Smooth muscle cell (in vitro differentiated cells): Measurements from ENCODE around the gene ZNF644. TPM values are rescaled to one million over a fixed set of nuclear protein-coding genes. Genes with fewer than 3 reads are reported as not detected.

Experiments
- DNase-seq: peaks from one replicate; lab custom pipeline; 2025; ENCODE audit not compliant: unreplicated experiment; lab: John Stamatoyannopoulos, UW
- H2AFZ ChIP-seq: fragments of 200-600 bp; sonication (generic); 2 replicates; pipeline ENCODE4 v1.6.0; 2016; ENCODE audit warnings: antibody characterized with exemption, low read depth, mild to moderate bottlenecking
- H3F3A ChIP-seq: fragments of 200-600 bp; sonication (generic); 2 replicates; pipeline ENCODE4 v1.6.0; 2017; ENCODE audit warnings: antibody characterized with exemption, low read depth
- H3K27ac ChIP-seq: fragments of 200-600 bp; sonication (generic); 2 replicates; pipeline ENCODE4 v1.5.1; 2016; ENCODE audit warnings: low read depth, mild to moderate bottlenecking
- H3K27me3 ChIP-seq: fragments of 200-600 bp; sonication (generic); 2 replicates; pipeline ENCODE4 v1.6.1; 2016; ENCODE audit warnings: low read depth, mild to moderate bottlenecking
- H3K36me3 ChIP-seq: fragments of 200-600 bp; sonication (generic); 2 replicates; pipeline ENCODE4 v1.5.1; 2016; ENCODE audit warnings: low read depth
- H3K4me1 ChIP-seq: fragments of 200-600 bp; sonication (generic); 2 replicates; pipeline ENCODE4 v1.5.1; 2016; ENCODE audit warnings: low read depth
- H3K4me2 ChIP-seq: fragments of 200-600 bp; sonication (generic); 2 replicates; pipeline ENCODE4 v1.6.0; 2016; ENCODE audit warnings: mild to moderate bottlenecking
- H3K4me3 ChIP-seq: fragments of 200-600 bp; sonication (generic); 2 replicates; pipeline ENCODE4 v1.5.1; 2016; ENCODE audit warnings: mild to moderate bottlenecking
- H3K79me2 ChIP-seq: fragments of 200-600 bp; sonication (generic); 2 replicates; pipeline ENCODE4 v1.6.0; 2016; ENCODE audit warnings: low read depth, mild to moderate bottlenecking
- H3K9ac ChIP-seq: fragments of 200-600 bp; sonication (generic); 2 replicates; pipeline ENCODE4 v1.6.0; 2016; ENCODE audit warnings: low read depth
- H3K9me3 ChIP-seq: fragments of 200-600 bp; sonication (generic); replicated peaks from 2 replicates; pipeline ENCODE4 v1.5.1; 2016; ENCODE audit warnings: low read depth
- H4K20me1 ChIP-seq: fragments of 200-600 bp; sonication (generic); 2 replicates; pipeline ENCODE4 v1.6.0; 2016; ENCODE audit warnings: low read depth
- whole genome bisulfite sequencing: methylation state at CpG from one replicate; pipeline ENCODE4 v1.1.7; 2016; ENCODE audit warnings: low lambda C conversion rate; 5-methylcytosine and 5-hydroxymethylcytosine counted together
- polyA plus RNA-seq: library from polyadenylated mRNA; unstranded; fragments of >200 nt; fragmentation: Nextera tagmentation; extraction: Ambion mirVana; gene quantifications from 2 replicates; pipeline ENCODE4 v1.2.1, GENCODE V29; 2016
- total RNA-seq: library from RNA; depleted of rRNA; stranded (reverse); fragments of >200 nt; gene quantifications from 2 replicates; pipeline ENCODE4 v1.2.3, GENCODE V29; 2014
- TF ChIP-seq, protein P1 (sequence below): fragments of 200-600 bp; sonication (generic); IDR thresholded peaks from 2 replicates; pipeline ENCODE4 v1.5.1; 2017; ENCODE audit warnings: borderline replicate concordance, mild to moderate bottlenecking, antibody characterized with exemption; ENCODE audit not compliant: insufficient read depth, poor library complexity, severe bottlenecking

The ZNF644 gene
- total and polyA plus RNA-seq, 2 experiments from 2014 or later, result 22.9 to 102 TPM

DNA sequence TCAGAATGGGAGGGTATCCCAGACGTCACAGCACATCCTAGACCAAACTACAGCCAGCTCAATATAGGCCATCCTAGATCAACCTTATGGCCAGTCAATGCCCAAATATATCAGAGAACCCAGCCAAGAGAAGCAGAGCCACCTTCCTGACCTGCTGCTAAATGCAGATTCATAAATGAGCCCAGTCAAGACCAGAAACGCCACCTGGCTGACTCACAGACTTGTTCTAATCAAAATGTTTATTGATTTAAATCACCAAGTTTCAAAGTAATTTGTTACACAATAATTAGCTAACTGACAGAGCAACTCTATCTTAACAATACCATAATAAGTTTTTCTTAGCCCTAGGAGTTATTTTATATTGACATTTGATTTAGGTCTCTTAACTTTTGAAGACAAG is 28.6 kb downstream of the ZNF644 start:
- TF ChIP-seq, protein P1, sequence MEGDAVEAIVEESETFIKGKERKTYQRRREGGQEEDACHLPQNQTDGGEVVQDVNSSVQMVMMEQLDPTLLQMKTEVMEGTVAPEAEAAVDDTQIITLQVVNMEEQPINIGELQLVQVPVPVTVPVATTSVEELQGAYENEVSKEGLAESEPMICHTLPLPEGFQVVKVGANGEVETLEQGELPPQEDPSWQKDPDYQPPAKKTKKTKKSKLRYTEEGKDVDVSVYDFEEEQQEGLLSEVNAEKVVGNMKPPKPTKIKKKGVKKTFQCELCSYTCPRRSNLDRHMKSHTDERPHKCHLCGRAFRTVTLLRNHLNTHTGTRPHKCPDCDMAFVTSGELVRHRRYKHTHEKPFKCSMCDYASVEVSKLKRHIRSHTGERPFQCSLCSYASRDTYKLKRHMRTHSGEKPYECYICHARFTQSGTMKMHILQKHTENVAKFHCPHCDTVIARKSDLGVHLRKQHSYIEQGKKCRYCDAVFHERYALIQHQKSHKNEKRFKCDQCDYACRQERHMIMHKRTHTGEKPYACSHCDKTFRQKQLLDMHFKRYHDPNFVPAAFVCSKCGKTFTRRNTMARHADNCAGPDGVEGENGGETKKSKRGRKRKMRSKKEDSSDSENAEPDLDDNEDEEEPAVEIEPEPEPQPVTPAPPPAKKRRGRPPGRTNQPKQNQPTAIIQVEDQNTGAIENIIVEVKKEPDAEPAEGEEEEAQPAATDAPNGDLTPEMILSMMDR, result no peak
- H3K9me3 ChIP-seq, result no peaks in the 10 kb centered on the region
- 85% methylated on average over 2 of the region's 2 CpGs for WGBS
- H3K4me3 ChIP-seq, result no peak overlapping the region
- H3K79me2 ChIP-seq, result peaks cover 100% of the 10 kb centered on the region
- DNase-seq, result no peak
- peaks cover 100% of the 10 kb centered on the region for H4K20me1 ChIP-seq
- no peaks in the 10 kb centered on the region for H3K4me1 ChIP-seq
- H3K4me2 ChIP-seq, result no peak overlapping the region
- H2AFZ ChIP-seq, result no peak overlapping the region
- H3K9ac ChIP-seq, result no peak overlapping the region
- no peaks in the 10 kb centered on the region for H3F3A ChIP-seq
- no peak overlapping the region for H3K27ac ChIP-seq
- no peaks in the 10 kb centered on the region for H3K27me3 ChIP-seq
- H3K36me3 ChIP-seq, result peaks cover 3% of the 10 kb centered on the region

DNA sequence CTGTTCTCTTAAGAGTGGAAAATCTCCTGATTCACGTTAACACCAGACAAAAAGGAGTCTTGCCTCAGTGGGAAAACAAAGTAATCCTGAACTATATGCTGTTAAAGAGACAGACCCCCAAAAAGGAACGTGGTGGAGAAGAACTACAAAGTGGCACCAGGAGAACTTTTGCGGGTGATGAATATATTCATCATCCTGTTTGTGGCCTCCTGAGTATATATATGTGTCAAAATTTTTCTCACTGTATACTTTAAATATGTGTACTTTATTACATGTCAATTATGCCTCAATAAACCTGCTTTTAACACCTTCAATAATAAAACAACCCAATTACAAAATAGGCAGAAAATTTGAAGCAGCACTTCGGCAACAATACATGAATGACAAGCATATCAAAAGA is 31.1 kb downstream of the ZNF644 start:
- H3K9ac ChIP-seq, result no peak overlapping the region
- no peaks in the 10 kb centered on the region for H3K4me1 ChIP-seq
- H3K27me3 ChIP-seq, result no peaks in the 10 kb centered on the region
- no peaks in the 10 kb centered on the region for H3F3A ChIP-seq
- peaks cover 100% of the 10 kb centered on the region for H3K79me2 ChIP-seq
- H2AFZ ChIP-seq, result no peak overlapping the region
- peaks cover 3% of the 10 kb centered on the region for H3K36me3 ChIP-seq
- peaks cover 100% of the 10 kb centered on the region for H4K20me1 ChIP-seq
- TF ChIP-seq, protein P1, result no peak
- no peak overlapping the region for H3K4me2 ChIP-seq
- no peaks in the 10 kb centered on the region for H3K9me3 ChIP-seq
- no peak overlapping the region for H3K4me3 ChIP-seq
- DNase-seq, result no peak
- WGBS, result 93% methylated on average over 4 of the region's 4 CpGs
- H3K27ac ChIP-seq, result no peak overlapping the region

DNA sequence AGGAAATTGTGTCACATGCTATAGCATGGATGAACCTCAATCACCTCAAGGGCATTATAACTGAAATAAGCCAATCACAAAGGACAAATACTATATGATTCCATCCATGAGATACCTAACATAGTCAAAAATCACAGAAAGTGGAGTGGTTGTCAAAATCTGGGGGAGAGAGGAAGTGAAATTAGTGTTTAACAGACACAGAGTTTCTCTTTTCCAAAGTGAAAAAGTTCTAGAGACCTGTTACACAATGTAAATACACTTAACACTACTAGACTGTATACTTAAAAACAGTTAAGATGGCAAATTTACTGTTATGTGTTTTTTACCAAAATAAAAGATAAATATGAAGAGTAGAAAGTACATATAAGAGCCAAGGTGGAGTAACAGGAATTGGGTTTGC is 31.8 kb downstream of the ZNF644 start:
- Histone ChIP-seq H3K4me1 (no peaks in the 10 kb centered on the region), H3K4me2 (no peak overlapping the region), H3K9me3 (no peaks in the 10 kb centered on the region), H2AFZ (no peak overlapping the region), H3K9ac (no peak overlapping the region), H3K4me3 (no peak overlapping the region), H3K36me3 (peaks cover 3% of the 10 kb centered on the region), H4K20me1 (peaks cover 100% of the 10 kb centered on the region), H3F3A (no peaks in the 10 kb centered on the region), H3K27me3 (no peaks in the 10 kb centered on the region), H3K27ac (no peak overlapping the region), H3K79me2 (peaks cover 100% of the 10 kb centered on the region)
- no peak for DNase-seq
- TF ChIP-seq, protein P1, result no peak

DNA sequence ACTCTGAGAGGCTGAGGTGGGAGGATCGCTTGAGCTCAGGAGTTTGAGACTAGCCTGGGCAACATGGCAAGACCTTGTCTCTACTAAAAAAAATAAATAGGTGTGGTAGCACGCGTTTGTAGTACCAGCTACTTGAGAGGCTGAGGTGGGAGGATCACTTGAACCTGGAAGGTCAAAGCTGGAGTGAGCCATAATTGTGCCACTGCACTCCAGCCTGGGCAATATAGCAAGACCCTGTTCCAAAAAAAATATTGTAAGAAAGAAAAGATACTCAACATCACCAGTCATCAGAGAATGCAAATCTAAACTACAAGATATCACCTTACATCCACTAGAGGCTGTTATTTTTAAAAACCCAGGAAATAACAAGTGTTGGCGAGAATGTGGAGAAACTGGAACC is 32.5 kb downstream of the ZNF644 start:
- H3F3A ChIP-seq, result no peaks in the 10 kb centered on the region
- H3K4me2 ChIP-seq, result no peak overlapping the region
- no peak for DNase-seq
- no peak overlapping the region for H3K9ac ChIP-seq
- no peak overlapping the region for H3K27ac ChIP-seq
- 92% methylated on average over 4 of the region's 4 CpGs for WGBS
- H3K79me2 ChIP-seq, result peaks cover 100% of the 10 kb centered on the region
- peaks cover 100% of the 10 kb centered on the region for H4K20me1 ChIP-seq
- H3K4me1 ChIP-seq, result no peaks in the 10 kb centered on the region
- no peaks in the 10 kb centered on the region for H3K9me3 ChIP-seq
- no peaks in the 10 kb centered on the region for H3K27me3 ChIP-seq
- no peak overlapping the region for H2AFZ ChIP-seq
- TF ChIP-seq, protein P1, result no peak
- peaks cover 3% of the 10 kb centered on the region for H3K36me3 ChIP-seq
- H3K4me3 ChIP-seq, result no peak overlapping the region
